Measurements from ENCODE around the gene MAP3K9.

Gene MAP3K9

DNA sequence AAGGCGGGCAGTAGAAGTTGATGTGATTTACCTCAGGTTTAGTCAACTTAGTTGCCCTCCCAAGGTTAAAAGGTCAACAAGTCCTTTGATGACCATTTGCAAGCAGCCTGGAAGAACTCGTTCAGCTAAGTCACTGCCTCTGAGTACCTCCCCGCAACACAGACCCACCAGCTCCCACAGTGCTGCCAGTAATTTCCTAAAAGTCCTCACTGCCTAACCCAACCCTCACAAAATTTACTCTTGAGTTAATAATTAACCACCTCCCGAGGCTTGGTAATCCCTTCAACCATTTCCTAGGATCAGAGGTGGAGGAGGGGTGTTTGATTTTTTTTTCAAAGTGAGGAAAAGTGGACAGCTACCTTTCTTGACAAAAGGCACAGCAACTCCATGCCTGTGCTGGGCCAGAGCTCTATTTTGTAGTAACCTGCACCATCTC is 55.8 kb downstream of the MAP3K9 start:
- no peak for DNase-seq
- Histone ChIP-seq H3K27ac (ENCODE audit: low read length) (no peak overlapping the region), H3K9me3 (replicated peaks; ENCODE audit: insufficient read depth, low read length) (no peaks in the 10 kb centered on the region), H4K20me1 (ENCODE audit: insufficient read depth, low read length) (no peaks in the 10 kb centered on the region), H3K79me2 (ENCODE audit: low read length) (no peaks in the 10 kb centered on the region), H3K9me2 (replicated peaks; ENCODE audit: insufficient read depth, low read length) (no peaks in the 10 kb centered on the region), H3K4me1 (ENCODE audit: low read length) (no peaks in the 10 kb centered on the region), H3F3A (ENCODE audit: insufficient read depth, low read length) (no peaks in the 10 kb centered on the region), H3K4me2 (ENCODE audit: low read depth, low read length) (no peak overlapping the region), H2AFZ (ENCODE audit: low read length) (no peak overlapping the region), H3K27me3 (replicated peaks; ENCODE audit: insufficient read depth, low read length) (no peaks in the 10 kb centered on the region), H3K36me3 (replicated peaks; ENCODE audit: insufficient read depth, low read length) (no peaks in the 10 kb centered on the region), H3K9ac (ENCODE audit: low read length) (no peak overlapping the region), H3K4me3 (ENCODE audit: low read length) (no peak overlapping the region)
- no peak for TF ChIP-seq EZH2 (optimal IDR thresholded peaks at IDR 0.05; ENCODE audit: low read depth, low read length)
- TF ChIP-seq, protein P1, sequence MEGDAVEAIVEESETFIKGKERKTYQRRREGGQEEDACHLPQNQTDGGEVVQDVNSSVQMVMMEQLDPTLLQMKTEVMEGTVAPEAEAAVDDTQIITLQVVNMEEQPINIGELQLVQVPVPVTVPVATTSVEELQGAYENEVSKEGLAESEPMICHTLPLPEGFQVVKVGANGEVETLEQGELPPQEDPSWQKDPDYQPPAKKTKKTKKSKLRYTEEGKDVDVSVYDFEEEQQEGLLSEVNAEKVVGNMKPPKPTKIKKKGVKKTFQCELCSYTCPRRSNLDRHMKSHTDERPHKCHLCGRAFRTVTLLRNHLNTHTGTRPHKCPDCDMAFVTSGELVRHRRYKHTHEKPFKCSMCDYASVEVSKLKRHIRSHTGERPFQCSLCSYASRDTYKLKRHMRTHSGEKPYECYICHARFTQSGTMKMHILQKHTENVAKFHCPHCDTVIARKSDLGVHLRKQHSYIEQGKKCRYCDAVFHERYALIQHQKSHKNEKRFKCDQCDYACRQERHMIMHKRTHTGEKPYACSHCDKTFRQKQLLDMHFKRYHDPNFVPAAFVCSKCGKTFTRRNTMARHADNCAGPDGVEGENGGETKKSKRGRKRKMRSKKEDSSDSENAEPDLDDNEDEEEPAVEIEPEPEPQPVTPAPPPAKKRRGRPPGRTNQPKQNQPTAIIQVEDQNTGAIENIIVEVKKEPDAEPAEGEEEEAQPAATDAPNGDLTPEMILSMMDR (IDR thresholded peaks at IDR 0.05; ENCODE audit: low read length), result no peak
- TF ChIP-seq EZH2phosphoT487 (IDR thresholded peaks at IDR 0.05; ENCODE audit: low read length), result no peak

DNA sequence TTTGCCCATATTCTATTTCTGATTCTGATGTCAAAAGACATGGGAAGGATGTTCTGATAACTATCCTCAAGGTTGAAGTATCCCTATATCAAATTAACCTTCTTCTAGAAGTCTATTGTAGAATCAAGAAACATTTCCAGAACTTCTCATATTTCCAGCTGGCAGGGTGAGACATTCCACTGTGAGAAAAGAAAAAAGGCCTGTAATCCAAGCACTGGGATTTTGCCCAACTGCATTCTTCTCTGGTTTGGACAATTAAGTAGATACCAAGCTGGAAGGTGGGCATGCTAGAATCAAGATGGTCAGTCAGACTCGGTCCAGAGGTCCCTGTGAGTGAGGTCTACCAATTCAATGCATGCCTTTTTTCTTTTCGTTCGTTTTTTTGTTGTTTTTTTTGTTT is 60.9 kb downstream of the MAP3K9 start:
- Histone ChIP-seq H3K27me3 (replicated peaks; ENCODE audit: insufficient read depth, low read length) (no peaks in the 10 kb centered on the region), H3K9ac (ENCODE audit: low read length) (no peak overlapping the region), H3K79me2 (ENCODE audit: low read length) (no peaks in the 10 kb centered on the region), H3K4me1 (ENCODE audit: low read length) (no peaks in the 10 kb centered on the region), H3K4me3 (ENCODE audit: low read length) (no peak overlapping the region), H3K27ac (ENCODE audit: low read length) (no peak overlapping the region), H4K20me1 (ENCODE audit: insufficient read depth, low read length) (no peaks in the 10 kb centered on the region), H3K36me3 (replicated peaks; ENCODE audit: insufficient read depth, low read length) (no peaks in the 10 kb centered on the region), H3K9me3 (replicated peaks; ENCODE audit: insufficient read depth, low read length) (no peaks in the 10 kb centered on the region), H3F3A (ENCODE audit: insufficient read depth, low read length) (no peaks in the 10 kb centered on the region), H3K4me2 (ENCODE audit: low read depth, low read length) (no peak overlapping the region), H2AFZ (ENCODE audit: low read length) (no peak overlapping the region), H3K9me2 (replicated peaks; ENCODE audit: insufficient read depth, low read length) (no peaks in the 10 kb centered on the region)
- DNase-seq, result no peak
- TF ChIP-seq EZH2phosphoT487 (IDR thresholded peaks at IDR 0.05; ENCODE audit: low read length) (no peak), EZH2 (optimal IDR thresholded peaks at IDR 0.05; ENCODE audit: low read depth, low read length) (no peak)
- TF ChIP-seq, protein P1 (IDR thresholded peaks at IDR 0.05; ENCODE audit: low read length), result no peak

DNA sequence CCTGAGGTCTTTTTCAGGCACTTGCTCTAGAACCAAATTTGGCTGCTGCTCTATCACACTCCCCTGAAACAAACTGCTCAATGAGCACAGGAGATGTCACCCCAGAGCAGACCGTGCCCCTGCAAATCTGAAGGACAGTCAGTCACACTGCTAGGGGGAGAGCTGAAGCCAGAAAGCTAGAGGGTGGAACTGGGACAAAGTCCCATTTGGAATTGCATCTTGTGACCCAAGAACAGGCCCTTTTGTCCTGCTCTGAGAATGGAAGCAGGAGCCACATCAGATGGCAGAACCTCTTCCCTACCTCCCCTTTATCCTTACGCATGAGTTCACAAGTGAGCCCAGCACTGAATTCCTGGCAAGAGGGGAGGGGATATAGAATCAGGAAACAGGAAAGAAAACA is 64.7 kb downstream of the MAP3K9 start:
- Histone ChIP-seq H3K4me2 (ENCODE audit: low read depth, low read length) (no peak overlapping the region), H4K20me1 (ENCODE audit: insufficient read depth, low read length) (no peaks in the 10 kb centered on the region), H2AFZ (ENCODE audit: low read length) (no peak overlapping the region), H3K9me2 (replicated peaks; ENCODE audit: insufficient read depth, low read length) (no peaks in the 10 kb centered on the region), H3F3A (ENCODE audit: insufficient read depth, low read length) (no peaks in the 10 kb centered on the region), H3K36me3 (replicated peaks; ENCODE audit: insufficient read depth, low read length) (no peaks in the 10 kb centered on the region), H3K9me3 (replicated peaks; ENCODE audit: insufficient read depth, low read length) (no peaks in the 10 kb centered on the region), H3K27me3 (replicated peaks; ENCODE audit: insufficient read depth, low read length) (no peaks in the 10 kb centered on the region), H3K4me1 (ENCODE audit: low read length) (no peaks in the 10 kb centered on the region), H3K79me2 (ENCODE audit: low read length) (no peaks in the 10 kb centered on the region), H3K9ac (ENCODE audit: low read length) (no peak overlapping the region), H3K4me3 (ENCODE audit: low read length) (no peak overlapping the region), H3K27ac (ENCODE audit: low read length) (no peak overlapping the region)
- TF ChIP-seq, protein P1 (IDR thresholded peaks at IDR 0.05; ENCODE audit: low read length), result no peak
- TF ChIP-seq EZH2 (optimal IDR thresholded peaks at IDR 0.05; ENCODE audit: low read depth, low read length) (no peak), EZH2phosphoT487 (IDR thresholded peaks at IDR 0.05; ENCODE audit: low read length) (no peak)
- no peak for DNase-seq
